Stimulated activated CD4-positive, alpha-beta T cell treated with anti-CD3 and anti-CD28 coated beads, Interleukin-1b, Interleukin-23, amount 100 ng/mL, for 48 hours (primary cell): ENCODE measurements around the gene ATXN7.

Experiments used
- DNase-seq: peaks from one replicate; pipeline ENCODE4 v3.0.0-alpha.2; 2020

The ATXN7 gene

GRCh38 chr3:63992516-63993209 is 129.0 kb downstream of the ATXN7 start:
- no peak for DNase-seq

- peak; percentile 41 for DNase-seq
These were observed 130.0 kb downstream of the ATXN7 start for GRCh38 chr3:63993653-63994079.

DNA sequence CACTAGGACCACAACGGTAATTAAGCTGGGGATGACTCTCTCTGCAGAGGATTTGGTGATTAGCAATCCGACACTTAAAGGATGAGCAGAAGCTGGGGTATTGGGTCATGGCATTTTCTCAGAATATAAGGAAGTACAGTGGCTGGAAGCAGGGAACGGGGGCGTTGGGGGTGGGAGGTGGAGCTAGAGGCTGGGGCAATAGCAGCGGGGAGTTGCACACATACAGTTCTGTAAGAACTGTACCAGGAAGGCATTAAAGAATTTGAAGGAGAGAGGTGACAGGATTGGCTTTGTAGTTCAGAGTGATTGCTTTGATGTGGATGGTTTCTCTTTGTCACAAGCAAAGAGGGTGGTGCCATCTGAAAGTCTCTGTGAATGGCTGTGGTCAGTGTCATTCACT is 131.4 kb downstream of the ATXN7 start:
- DNase-seq: no peak

- DNase-seq: no peak
These were observed 135.4 kb downstream of the ATXN7 start for GRCh38 chr3:63998852-63999754.

DNA sequence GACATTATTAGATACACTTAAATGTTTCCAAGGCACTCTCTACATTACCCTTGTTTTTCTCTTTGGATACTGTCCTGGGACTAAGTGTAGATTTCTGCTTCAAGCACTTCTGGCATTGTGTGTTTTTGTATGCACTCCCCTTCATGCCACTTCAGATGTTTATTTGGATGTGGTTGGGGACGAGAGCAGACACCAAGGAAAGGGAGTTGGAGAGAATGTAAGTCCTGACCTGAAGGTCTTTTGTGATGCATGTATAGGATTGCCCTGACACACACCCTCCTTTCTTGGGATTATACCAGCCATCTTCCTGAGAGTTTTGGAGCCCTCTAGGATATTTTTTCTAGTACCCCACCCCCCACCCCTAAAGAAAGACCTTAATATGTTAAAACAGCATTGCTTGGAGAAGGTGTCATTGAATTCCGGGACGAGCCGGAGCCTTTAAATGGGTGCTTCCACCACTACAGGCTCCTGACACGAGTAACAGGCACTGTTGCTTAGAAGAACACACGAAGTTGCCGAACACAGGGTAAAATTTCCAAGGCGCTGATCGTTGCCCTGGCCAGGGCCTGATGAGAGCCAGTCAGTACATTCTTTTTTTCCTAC is 136.9 kb downstream of the ATXN7 start:
- DNase-seq: no peak

GRCh38 chr3:64002233-64002632 is 138.6 kb downstream of the ATXN7 start:
- DNase-seq: no peak

DNA sequence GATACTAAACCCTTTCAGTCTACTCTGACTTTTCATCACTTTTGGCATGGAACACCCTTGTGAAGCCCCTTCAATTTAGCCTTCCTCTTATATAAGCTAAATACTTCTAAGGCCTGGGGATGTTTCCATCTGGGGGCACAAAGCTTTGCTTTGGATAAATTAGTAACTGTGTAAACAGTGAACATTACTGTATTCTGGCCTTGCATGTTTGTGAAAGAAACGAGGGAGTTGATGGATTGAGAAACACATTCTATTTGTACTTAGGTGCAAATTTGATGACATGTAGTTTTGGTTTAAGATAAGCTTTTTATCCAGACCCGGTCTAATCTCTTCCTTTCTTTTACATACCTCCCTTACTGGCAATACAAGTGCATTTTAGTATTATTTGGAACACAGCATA is 139.9 kb downstream of the ATXN7 start:
- DNase-seq: no peak

DNA sequence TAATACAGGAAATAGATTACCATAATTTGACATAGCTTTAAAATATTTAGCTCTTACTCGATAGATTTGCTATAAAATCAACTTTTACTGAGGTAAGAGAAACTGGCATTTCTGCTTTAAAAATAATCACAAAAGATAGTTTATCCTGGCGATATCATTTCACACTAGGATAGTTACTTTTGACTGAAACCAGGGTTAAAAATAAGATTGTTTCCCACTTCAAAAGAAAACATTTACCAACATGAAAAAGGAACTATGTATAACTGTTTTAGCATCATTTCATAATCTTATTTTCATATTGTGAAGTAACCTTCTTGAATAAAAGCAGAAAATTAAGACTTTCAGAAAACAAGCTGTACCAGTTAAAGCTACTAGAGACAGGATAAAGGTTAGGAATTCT is 144.3 kb downstream of the ATXN7 start:
- DNase-seq: no peak

DNA sequence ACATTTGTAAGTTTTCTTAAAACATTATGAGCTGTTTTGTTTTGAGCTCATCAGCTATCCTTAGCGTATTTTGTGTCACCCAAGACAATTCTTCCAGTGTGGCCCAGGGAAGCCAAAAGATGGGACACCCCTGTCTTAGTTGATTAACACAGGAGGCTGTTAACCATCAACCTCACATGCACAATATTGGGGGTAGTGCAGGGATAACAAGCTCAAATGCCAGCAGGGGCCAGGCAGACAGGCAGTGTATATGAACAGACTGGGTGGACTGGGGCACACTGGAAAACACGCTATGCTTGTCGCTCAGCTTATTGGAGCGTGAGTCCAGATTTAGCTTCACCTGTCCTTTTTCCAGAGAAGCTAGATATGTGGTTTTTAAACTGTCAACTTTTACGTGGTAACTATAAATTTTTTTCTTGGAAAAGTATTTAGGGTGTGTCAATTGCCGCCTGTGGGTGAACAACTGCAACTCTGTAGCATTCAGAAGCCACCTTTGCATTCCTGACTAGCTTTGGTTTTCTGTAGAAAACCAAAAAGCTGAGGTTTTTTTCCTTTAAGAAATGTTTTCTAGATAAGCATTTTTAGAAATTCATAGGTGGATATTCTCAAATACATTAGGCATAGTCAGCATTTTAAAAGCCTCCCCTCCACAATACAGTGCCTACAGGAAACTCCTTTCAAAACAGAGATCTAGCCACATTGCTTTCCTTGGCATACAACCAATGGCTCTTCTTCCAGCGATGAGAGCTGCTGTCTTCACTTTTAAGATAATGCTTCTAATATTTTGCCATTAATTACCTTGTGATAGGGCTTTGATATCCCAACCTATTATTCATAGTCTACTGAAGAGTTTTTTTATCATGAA is 145.1 kb downstream of the ATXN7 start:
- DNase-seq: no peak

DNA sequence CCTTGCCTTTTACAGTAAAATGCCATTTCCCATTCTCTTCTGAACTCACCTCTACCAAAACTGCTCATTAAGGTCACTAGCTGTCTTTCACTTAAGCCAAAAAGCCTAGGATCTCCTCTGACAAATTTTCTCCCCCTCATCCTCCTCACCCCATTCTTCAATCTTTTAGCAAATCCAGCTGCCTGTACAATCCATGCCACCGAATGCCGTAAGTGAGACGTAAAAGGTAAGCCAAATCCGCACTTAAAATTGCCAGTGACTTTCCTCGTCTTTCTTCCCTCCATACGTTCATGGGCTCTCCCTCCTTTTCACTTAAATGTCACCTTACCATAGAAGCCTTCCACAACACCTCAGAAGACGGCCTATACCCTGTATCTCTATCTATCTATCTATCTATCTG is 145.9 kb downstream of the ATXN7 start:
- no peak for DNase-seq

DNA sequence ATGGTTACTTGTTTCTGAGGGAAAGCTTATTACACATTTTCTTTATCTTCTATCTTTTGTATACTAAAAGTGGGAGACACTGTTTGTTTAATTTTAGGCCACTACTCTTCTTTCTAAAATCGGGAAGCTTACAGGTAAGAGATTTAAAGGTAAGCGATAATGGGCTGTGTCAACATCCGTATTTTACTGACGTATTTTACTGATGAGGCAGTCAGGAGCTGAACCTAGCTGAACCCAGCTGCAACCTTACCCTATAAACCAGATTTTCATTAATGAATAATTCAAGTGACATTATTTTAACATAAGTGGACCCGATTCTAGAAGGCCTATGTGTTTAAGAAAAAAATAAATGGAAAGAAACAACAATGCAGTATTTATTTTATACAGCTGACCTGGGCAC is 146.5 kb downstream of the ATXN7 start:
- no peak for DNase-seq

- no peak for DNase-seq
These were observed 148.0 kb downstream of the ATXN7 start for GRCh38 chr3:64011685-64012084.

DNA sequence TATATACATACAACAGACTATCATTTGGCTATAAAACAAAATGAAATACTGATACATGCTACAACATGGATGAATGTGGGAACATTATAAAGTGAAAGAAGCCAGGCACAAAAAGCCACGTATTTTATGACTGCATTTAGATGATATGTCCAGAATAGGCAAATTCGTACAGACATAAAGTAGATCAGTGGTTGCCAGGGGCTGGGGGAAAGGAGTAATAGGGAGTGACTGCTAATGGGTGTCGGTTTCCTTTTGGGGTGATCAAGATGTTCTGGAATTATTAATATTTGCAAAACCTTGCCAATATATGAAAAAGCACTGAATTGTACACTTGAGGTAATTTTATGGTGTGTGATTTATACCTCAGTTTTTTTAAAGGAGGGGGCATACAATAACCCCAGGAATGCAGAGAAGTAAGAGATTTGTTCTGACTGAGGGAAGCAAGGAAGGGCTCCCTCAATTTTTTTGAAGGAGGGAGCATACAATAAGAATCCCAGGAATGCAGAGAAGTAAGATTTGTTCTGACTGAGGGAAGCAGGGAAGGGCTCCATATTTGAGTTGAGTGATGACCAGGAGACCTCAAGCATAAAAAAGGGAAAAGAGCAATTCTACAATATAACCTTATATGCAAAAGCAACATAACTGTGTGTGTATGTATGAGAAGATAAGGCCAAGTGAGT is 153.4 kb downstream of the ATXN7 start:
- no peak for DNase-seq

DNA sequence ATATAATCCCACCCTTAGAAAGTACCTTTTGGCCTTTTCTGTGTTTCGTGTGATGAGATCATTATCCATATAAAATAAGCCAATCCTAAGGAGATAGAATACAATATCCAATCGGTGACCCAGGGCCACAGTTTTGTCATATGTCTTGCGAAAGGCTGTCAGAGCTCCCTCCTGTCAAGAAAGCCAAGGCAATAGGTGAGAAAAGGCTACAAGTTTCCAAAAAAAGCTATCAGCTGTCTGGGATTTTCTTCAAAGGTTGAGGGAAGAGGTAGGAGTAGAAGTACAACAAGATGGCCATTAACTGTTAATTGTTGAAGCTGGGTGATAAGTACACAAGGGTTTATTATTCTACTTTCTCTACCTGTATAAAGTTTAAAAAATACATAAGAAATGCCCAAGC is 155.6 kb downstream of the ATXN7 start:
- DNase-seq: no peak

- no peak for DNase-seq
These were observed 156.2 kb downstream of the ATXN7 start for GRCh38 chr3:64019879-64020278.

- no peak for DNase-seq
These were observed 158.3 kb downstream of the ATXN7 start for GRCh38 chr3:64021922-64022321.

DNA sequence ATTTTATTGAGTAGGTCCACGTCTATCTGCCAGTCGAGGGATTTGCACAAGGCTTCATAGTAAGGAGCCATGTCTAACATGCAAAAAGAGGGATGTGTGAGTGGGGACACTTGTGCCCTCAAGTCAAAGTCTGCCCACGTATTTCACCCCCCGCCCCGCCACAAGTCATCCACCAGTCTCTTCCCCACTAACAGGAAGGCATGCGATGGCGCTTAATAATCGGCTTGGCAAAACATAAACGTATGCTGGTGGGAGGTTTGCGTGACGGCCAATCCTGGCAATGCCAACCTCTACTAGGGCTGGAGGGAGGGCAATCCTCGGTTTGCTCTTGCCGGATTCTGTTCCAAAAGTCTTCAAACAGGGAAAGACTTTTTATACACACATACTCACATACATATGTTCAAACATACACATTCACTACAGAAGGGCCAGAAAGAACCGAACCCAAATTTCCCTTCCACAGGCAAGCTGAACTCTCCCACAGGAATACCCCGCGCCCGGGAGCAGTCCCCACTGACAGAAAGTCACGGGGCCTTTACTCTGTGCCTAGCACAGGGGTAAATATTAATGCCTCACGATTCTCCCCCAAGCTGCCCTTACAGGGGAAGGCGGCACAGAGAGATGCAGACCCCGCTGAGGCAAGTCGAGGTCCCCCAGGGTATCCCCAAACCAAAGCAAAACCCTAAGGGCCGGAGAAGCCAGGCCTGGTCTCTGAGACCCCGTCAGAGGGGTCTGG is 159.0 kb downstream of the ATXN7 start:
- peak; percentile 18 for DNase-seq

GRCh38 chr3:64023187-64023860 is 159.7 kb downstream of the ATXN7 start, which contains the start of gene PSMD6:
TSS of gene PSMD6 (minus strand) at chr3:64023494. CDS start at chr3:64023419, 75 bp downstream.
- peak; percentile 92 for DNase-seq

DNA sequence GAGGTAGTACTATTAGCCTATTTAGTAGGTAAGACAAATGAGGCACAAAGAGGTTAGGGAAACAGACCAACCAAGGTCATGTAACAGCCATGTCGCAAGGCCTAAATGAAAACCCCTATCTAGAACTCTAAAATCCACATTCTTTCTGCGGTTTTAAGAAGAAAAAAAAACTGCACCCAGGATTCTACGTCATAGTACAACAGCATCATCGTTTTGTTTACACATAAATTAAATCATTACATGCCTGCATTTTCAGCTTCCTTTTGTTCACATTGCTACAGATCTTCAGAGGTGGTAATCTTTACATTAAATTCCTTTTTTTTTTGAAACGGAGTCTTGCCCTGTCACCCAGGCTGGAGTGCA is 160.2 kb downstream of the ATXN7 start:
- DNase-seq: no peak

DNA sequence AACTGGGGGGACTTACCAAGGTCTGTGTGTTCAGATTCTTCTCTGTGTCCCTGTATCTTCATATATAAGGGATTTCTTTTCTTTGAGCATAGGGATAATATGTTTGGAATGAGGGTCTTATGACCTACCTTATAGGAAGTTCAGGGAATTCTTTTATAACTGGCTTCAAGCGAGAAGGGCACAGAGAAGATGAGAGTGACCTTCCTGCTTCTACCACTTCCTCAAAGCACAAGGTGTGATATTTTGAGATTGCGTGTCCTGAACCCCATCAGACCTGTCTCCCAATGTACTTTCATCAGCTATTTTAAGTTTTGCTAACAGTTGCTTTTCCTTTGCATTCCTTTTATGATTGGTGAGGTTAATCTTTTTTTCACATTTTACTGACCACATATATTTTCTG is 162.7 kb downstream of the ATXN7 start:
- no peak for DNase-seq

- no peak for DNase-seq
These were observed 164.0 kb downstream of the ATXN7 start for GRCh38 chr3:64027658-64028057.
